A549 treated with AZD2906 at 1 μM for 4 hours (cell line): ENCODE data around the gene PRAMEF8. TPM values are rescaled to one million over a fixed set of nuclear protein-coding genes. Genes with fewer than 3 reads are reported as not detected.

Experiments used
- total RNA-seq: library from RNA; stranded (reverse); fragments of 200-300 nt; extraction: Qiagen RNA extraction; gene quantifications from 5 replicates; pipeline ENCODE4 v1.2.3, GENCODE V29; 2022

The PRAMEF8 gene
- not detected in 5 replicates for total RNA-seq

GRCh38 chr1:13285037-13285436 lies at the start of gene PRAMEF8:
TSS of gene PRAMEF8 (minus strand) at chr1:13285137. CDS start at chr1:13284091, 1,046 bp downstream.

GRCh38 chr1:13315281-13315680 lies 30.3 kb upstream of the PRAMEF8 start, which contains the start of gene PRAMEF15:
TSS of gene PRAMEF15 (plus strand) at chr1:13315581. CDS start at chr1:13318408, 2,827 bp downstream.

GRCh38 chr1:13303239-13303638 lies 18.3 kb upstream of the PRAMEF8 start, which contains the start of gene PRAMEF33:
TSS of gene PRAMEF33 (plus strand) at chr1:13303539. CDS start at chr1:13305955, 2,416 bp downstream.

GRCh38 chr1:13253898-13254297 lies 31.0 kb downstream of the PRAMEF8 start, which contains the start of gene PRAMEF5:
TSS of gene PRAMEF5 (plus strand) at chr1:13254198. CDS start at chr1:13259269, 5,071 bp downstream.

Other genes with a start within 250 kb of the PRAMEF8 start
- gene PRAMEF27, start 228.6 kb downstream of the PRAMEF8 start, total RNA-seq = not detected in 5 replicates
- gene HNRNPCL3, start 224.4 kb downstream of the PRAMEF8 start, total RNA-seq = not detected in 5 replicates
- gene PRAMEF25, start 214.4 kb downstream of the PRAMEF8 start, total RNA-seq = not detected in 5 replicates
- gene HNRNPCL2, start 168.3 kb downstream of the PRAMEF8 start, total RNA-seq = not detected in 5 replicates
- not detected in 5 replicates for gene PRAMEF26, start 129.1 kb downstream of the PRAMEF8 start, total RNA-seq
- not detected in 5 replicates for gene HNRNPCL4, start 119.5 kb downstream of the PRAMEF8 start, total RNA-seq
- gene PRAMEF9, start 113.3 kb downstream of the PRAMEF8 start, total RNA-seq = not detected in 5 replicates
- 0.07 TPM in 1 of 5 replicates, not detected in the others for gene PRAMEF13, start 83.7 kb downstream of the PRAMEF8 start, total RNA-seq
- not detected in 5 replicates for gene PRAMEF18, start 59.0 kb downstream of the PRAMEF8 start, total RNA-seq
- not detected in 5 replicates for gene PRAMEF5, start 30.9 kb downstream of the PRAMEF8 start, total RNA-seq
- gene PRAMEF33, start 18.4 kb upstream of the PRAMEF8 start, total RNA-seq = not detected in 5 replicates
- gene PRAMEF15, start 30.4 kb upstream of the PRAMEF8 start, total RNA-seq = not detected in 5 replicates
- not detected in 5 replicates for gene PRAMEF14, start 62.0 kb upstream of the PRAMEF8 start, total RNA-seq
- gene PRAMEF19, start 86.8 kb upstream of the PRAMEF8 start, total RNA-seq = not detected in 5 replicates
- gene PRAMEF17, start 104.5 kb upstream of the PRAMEF8 start, total RNA-seq = not detected in 5 replicates
- gene PRAMEF20, start 125.3 kb upstream of the PRAMEF8 start, total RNA-seq = not detected in 5 replicates
- 0.05 to 0.11 TPM (median 0.09 TPM) in 5 replicates for gene LRRC38, start 228.9 kb upstream of the PRAMEF8 start, total RNA-seq